Activated CD4-positive, CD25-positive, alpha-beta regulatory T cell treated with anti-CD3 and anti-CD28 coated beads, Interleukin-2, amount 50 U/mL, for 16 hours (primary cell): ENCODE data around the gene HJURP.

Experiments
- DNase-seq: peaks from one replicate; pipeline ENCODE4 v3.0.0-alpha.2; 2020; ENCODE audit warnings: low read depth, low spot score

Gene HJURP

GRCh38 chr2:233831011-233831721 lies 23.2 kb downstream of the HJURP start:
- no peak for DNase-seq

GRCh38 chr2:233830111-233830802 lies 24.1 kb downstream of the HJURP start:
- no peak for DNase-seq

GRCh38 chr2:233829193-233830110 lies 24.9 kb downstream of the HJURP start:
- no peak for DNase-seq

GRCh38 chr2:233828546-233829192 lies 25.7 kb downstream of the HJURP start:
- no peak for DNase-seq

- DNase-seq = no peak
Measured at GRCh38 chr2:233824373-233824772, 30.0 kb downstream of the HJURP start.

- no peak for DNase-seq
Measured at GRCh38 chr2:233823731-233824121, 30.6 kb downstream of the HJURP start.

- DNase-seq = no peak
Measured at GRCh38 chr2:233822781-233823730, 31.3 kb downstream of the HJURP start.

GRCh38 chr2:233822101-233822771 lies 32.1 kb downstream of the HJURP start:
- DNase-seq = no peak

GRCh38 chr2:233821709-233822100 lies 32.6 kb downstream of the HJURP start:
- DNase-seq = no peak

GRCh38 chr2:233821196-233821595 lies 33.1 kb downstream of the HJURP start:
- DNase-seq = no peak

GRCh38 chr2:233820774-233821105 lies 33.6 kb downstream of the HJURP start:
- no peak for DNase-seq

GRCh38 chr2:233819884-233820773 lies 34.2 kb downstream of the HJURP start:
- DNase-seq = no peak

GRCh38 chr2:233818639-233819621 lies 35.4 kb downstream of the HJURP start:
- no peak for DNase-seq

- no peak for DNase-seq
Measured at GRCh38 chr2:233817995-233818638, 36.2 kb downstream of the HJURP start.

- no peak for DNase-seq
Measured at GRCh38 chr2:233817361-233817911, 36.9 kb downstream of the HJURP start.

GRCh38 chr2:233816771-233817170 lies 37.6 kb downstream of the HJURP start:
- DNase-seq = no peak

- DNase-seq = no peak
Measured at GRCh38 chr2:233816334-233816733, 38.0 kb downstream of the HJURP start.
